Measurements from ENCODE around the gene USP53. TPM values are rescaled to one million over a fixed set of nuclear protein-coding genes. Genes with fewer than 3 reads are reported as not detected.

The USP53 gene
- total and polyA plus RNA-seq, 2 of the 13 experiments (the other 11 are each of a cell fraction or from before 2014, with no cell fraction given), result 5.3 to 8.1 TPM

- DNase-seq (ENCODE audit: low spot score) (no peak), FAIRE-seq (no peak), ATAC-seq (no peak)
- H3K4me1 ChIP-seq (ENCODE audit: insufficient read depth, low read length), result peaks cover 63% of the 10 kb centered on the region
- H3K27me3 ChIP-seq (ENCODE audit: control insufficient read depth in 1 of 2, insufficient read depth in 2 of 2, low read length in 2 of 2), result peaks cover 0 to 9% of the 10 kb centered on the region in 2 experiments; a peak in 2 of 5 replicates
- TSS peak; percentile 66 for BruUV-seq (replicated peaks)
- H3K79me2 ChIP-seq (ENCODE audit: insufficient read depth, low read length), result peaks cover 39% of the 10 kb centered on the region
- intact Hi-C loops (cut with micrococcal nuclease; ENCODE audit: unreplicated experiment) (loop anchor here (1.0 to 5.0 kb wide), 3 partner anchors 86 to 753 kb away; no protein-coding TSS in a partner anchor), in situ Hi-C loops (cut with HindIII; ENCODE audit: extremely low pct_ligation_motif_present, low pct_unique_long_range_greater_than_20kb) (loop anchor here (10.0 kb wide), 1 partner anchor 315 kb away; no protein-coding TSS in a partner anchor)
- ChIA-PET CTCF (ENCODE audit: low intra/inter-chr PET ratio, low total read pairs) (no interaction called here), POLR2A (interaction anchor here (0.9 to 2.7 kb wide), 5 partner anchors 8 to 156 kb away, joined by 3 to 30 read pairs (median 4); partner anchors contain the start of gene USP53)
- peaks cover 0 to 3% of the 10 kb centered on the region in 2 experiments; a peak in 1 of 5 replicates for H3K36me3 ChIP-seq (replicated peaks in 1 of 2; ENCODE audit: control insufficient read depth in 1 of 2, insufficient read depth in 2 of 2, low read length in 2 of 2)
- peak overlapping the region; percentile 87 for H3K4me2 ChIP-seq (ENCODE audit: low read depth, low read length)
- peaks cover 12% of the 10 kb centered on the region; the same call in 1 of the 2 replicates for H4K20me1 ChIP-seq (ENCODE audit: insufficient read depth, low read length)
- no peak overlapping the region for H2AFZ ChIP-seq (ENCODE audit: low read length)
- H3K9me3 ChIP-seq (ENCODE audit: low read length), result no peaks in the 10 kb centered on the region
- peak overlapping the region; percentile 91 for H3K9ac ChIP-seq (ENCODE audit: insufficient read depth, low read depth, low read length)
- peak overlapping the region; percentile 89 for H3K27ac ChIP-seq (ENCODE audit: extremely low read length, insufficient read depth, low read length)
- peak overlapping the region; percentile 85 to 100 (median 91) for H3K4me3 ChIP-seq (replicated peaks in 1 of 3; ENCODE audit: insufficient read depth in 1 of 3, low read depth in 2 of 3, low read length in 3 of 3)
- WGBS (ENCODE audit: low lambda C conversion rate), result under 1% methylated on average over 9 of the region's 9 CpGs
- no peak for TF ChIP-seq ZFP82 (CRISPR knock-in tag; IDR thresholded peaks at IDR 0.05; ENCODE audit: borderline replicate concordance)
- TF ChIP-seq, protein P1, sequence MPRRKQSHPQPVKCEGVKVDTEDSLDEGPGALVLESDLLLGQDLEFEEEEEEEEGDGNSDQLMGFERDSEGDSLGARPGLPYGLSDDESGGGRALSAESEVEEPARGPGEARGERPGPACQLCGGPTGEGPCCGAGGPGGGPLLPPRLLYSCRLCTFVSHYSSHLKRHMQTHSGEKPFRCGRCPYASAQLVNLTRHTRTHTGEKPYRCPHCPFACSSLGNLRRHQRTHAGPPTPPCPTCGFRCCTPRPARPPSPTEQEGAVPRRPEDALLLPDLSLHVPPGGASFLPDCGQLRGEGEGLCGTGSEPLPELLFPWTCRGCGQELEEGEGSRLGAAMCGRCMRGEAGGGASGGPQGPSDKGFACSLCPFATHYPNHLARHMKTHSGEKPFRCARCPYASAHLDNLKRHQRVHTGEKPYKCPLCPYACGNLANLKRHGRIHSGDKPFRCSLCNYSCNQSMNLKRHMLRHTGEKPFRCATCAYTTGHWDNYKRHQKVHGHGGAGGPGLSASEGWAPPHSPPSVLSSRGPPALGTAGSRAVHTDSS (CRISPR knock-in tag; conservative IDR thresholded peaks at IDR 0.05), result 0 out of 2 replicates have a peak, but pooled peaks have one; percentile 75
- TF ChIP-seq MTA1 (CRISPR knock-in tag; IDR thresholded peaks at IDR 0.05; ENCODE audit: borderline replicate concordance), result no peak
- TF ChIP-seq ZNF749 (CRISPR knock-in tag; IDR thresholded peaks at IDR 0.05; ENCODE audit: borderline replicate concordance), result no peak
- no peak for TF ChIP-seq RFX1 (IDR thresholded peaks at IDR 0.05)
- no peak for TF ChIP-seq NFKBIZ (CRISPR knock-in tag; IDR thresholded peaks at IDR 0.05)
- no peak for TF ChIP-seq ZNF382 (CRISPR knock-in tag; IDR thresholded peaks at IDR 0.05; ENCODE audit: borderline replicate concordance)
- 0 out of 2 replicates have a peak, but pooled peaks have one; percentile 12 for TF ChIP-seq TGIF2 (CRISPR knock-in tag; IDR thresholded peaks at IDR 0.05)
- no peak for TF ChIP-seq ZNF333 (CRISPR knock-in tag; IDR thresholded peaks at IDR 0.05; ENCODE audit: borderline replicate concordance)
- TF ChIP-seq ZNF138 (CRISPR knock-in tag; IDR thresholded peaks at IDR 0.05; ENCODE audit: low read depth), result no peak
- TF ChIP-seq ZNF816 (CRISPR knock-in tag; IDR thresholded peaks at IDR 0.05; ENCODE audit: borderline replicate concordance), result no peak
- peak; percentile 52; the same call in 1 of the 2 replicates for TF ChIP-seq ZNF558 (CRISPR knock-in tag; IDR thresholded peaks at IDR 0.05; ENCODE audit: borderline replicate concordance)
- TF ChIP-seq FOXA1 (IDR thresholded peaks at IDR 0.05), result no peak
- no peak for TF ChIP-seq FOXA1 (CRISPR knock-in tag; IDR thresholded peaks at IDR 0.05)
- TF ChIP-seq ARID4A (CRISPR knock-in tag; IDR thresholded peaks at IDR 0.05; ENCODE audit: borderline replicate concordance), result no peak
- TF ChIP-seq MIER3 (CRISPR knock-in tag; IDR thresholded peaks at IDR 0.05; ENCODE audit: borderline replicate concordance), result no peak
- no peak for TF ChIP-seq SALL1 (CRISPR knock-in tag; IDR thresholded peaks at IDR 0.05)
- TF ChIP-seq RCOR2 (CRISPR knock-in tag; IDR thresholded peaks at IDR 0.05), result no peak
- TF ChIP-seq NFIC (IDR thresholded peaks at IDR 0.05; ENCODE audit: low read length), result 0 out of 2 replicates have a peak, but pooled peaks have one; percentile 12
- TF ChIP-seq HMG20B (CRISPR knock-in tag; conservative IDR thresholded peaks at IDR 0.05), result no peak
These were observed 87.2 kb downstream of the USP53 start for GRCh38 chr4:119299741-119300100.
